MM.1S (cell line): ENCODE results near the gene CTBP1.

ENCODE experiments used
- EZH2 ChIP-seq: fragments of 300-600 bp; sonication (generic); optimal IDR thresholded peaks from 2 replicates; pipeline ENCODE3; 2017; ENCODE audit warnings: low read depth, mild to moderate bottlenecking, antibody characterized with exemption, low read length, mixed read lengths
- EZH2phosphoT487 ChIP-seq: fragments of 300-600 bp; sonication (generic); IDR thresholded peaks from 2 replicates; pipeline ENCODE4 v1.6.1; 2018; ENCODE audit warnings: antibody characterized with exemption, low read length
- TF ChIP-seq, protein P1 (sequence below): fragments of 300-600 bp; sonication (generic); IDR thresholded peaks from 2 replicates; pipeline ENCODE4 v1.5.1; 2016; ENCODE audit warnings: antibody characterized with exemption, low read length, mixed read lengths

DNA sequence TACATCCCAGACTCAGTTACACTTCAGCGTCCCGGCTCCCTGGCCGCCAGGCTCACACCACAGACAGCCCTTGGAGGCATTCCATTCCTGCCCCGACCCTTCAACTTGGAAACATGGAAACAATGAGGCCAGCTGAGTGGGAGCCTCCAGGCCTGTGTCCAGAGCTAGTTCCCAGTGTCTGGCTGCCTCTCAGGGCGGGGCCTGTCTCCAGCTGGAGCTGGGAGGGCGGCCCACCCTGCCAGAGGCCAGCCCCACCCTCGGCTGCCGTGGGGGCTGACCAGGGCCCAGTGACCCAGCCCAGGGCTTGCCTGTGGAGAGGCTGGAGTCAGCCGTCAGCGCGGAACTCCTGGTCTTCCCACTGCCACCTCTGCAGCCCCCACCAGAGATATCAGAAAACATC, 39.1 kb downstream of the CTBP1 start:
- TF ChIP-seq, protein P1, sequence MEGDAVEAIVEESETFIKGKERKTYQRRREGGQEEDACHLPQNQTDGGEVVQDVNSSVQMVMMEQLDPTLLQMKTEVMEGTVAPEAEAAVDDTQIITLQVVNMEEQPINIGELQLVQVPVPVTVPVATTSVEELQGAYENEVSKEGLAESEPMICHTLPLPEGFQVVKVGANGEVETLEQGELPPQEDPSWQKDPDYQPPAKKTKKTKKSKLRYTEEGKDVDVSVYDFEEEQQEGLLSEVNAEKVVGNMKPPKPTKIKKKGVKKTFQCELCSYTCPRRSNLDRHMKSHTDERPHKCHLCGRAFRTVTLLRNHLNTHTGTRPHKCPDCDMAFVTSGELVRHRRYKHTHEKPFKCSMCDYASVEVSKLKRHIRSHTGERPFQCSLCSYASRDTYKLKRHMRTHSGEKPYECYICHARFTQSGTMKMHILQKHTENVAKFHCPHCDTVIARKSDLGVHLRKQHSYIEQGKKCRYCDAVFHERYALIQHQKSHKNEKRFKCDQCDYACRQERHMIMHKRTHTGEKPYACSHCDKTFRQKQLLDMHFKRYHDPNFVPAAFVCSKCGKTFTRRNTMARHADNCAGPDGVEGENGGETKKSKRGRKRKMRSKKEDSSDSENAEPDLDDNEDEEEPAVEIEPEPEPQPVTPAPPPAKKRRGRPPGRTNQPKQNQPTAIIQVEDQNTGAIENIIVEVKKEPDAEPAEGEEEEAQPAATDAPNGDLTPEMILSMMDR: no peak
- TF ChIP-seq EZH2 (no peak), EZH2phosphoT487 (no peak)
